ENCODE results near the gene KCNMA1.

The KCNMA1 gene

DNA sequence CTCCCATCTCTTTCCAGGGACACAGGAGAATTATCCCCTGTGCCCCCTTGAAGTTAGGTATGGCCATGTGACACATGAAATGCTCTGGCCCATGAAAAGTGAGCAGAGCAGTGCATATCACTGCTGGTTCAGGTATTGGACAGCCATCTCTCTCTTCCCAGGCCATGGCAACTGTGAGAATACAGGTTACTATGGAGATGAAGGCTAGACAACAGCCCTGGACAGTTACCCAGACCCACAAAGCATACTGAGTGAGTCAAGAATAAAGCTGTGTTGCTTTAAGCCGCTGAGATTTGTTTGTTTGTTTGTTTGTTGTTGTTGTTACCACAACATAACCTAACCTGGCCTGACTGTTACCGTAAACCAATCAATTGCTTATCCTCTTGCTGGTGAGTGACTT, 722.3 kb downstream of the KCNMA1 start:
- no peak overlapping the region for H3K4me3 ChIP-seq (ENCODE audit: low read depth, low read length)
- in situ Hi-C loops (cut with HindIII; ENCODE audit: low sequenced_read_pairs): no loop called here
- no peak for DNase-seq (ENCODE audit: low read depth, low spot score)
- TF ChIP-seq, protein P1, sequence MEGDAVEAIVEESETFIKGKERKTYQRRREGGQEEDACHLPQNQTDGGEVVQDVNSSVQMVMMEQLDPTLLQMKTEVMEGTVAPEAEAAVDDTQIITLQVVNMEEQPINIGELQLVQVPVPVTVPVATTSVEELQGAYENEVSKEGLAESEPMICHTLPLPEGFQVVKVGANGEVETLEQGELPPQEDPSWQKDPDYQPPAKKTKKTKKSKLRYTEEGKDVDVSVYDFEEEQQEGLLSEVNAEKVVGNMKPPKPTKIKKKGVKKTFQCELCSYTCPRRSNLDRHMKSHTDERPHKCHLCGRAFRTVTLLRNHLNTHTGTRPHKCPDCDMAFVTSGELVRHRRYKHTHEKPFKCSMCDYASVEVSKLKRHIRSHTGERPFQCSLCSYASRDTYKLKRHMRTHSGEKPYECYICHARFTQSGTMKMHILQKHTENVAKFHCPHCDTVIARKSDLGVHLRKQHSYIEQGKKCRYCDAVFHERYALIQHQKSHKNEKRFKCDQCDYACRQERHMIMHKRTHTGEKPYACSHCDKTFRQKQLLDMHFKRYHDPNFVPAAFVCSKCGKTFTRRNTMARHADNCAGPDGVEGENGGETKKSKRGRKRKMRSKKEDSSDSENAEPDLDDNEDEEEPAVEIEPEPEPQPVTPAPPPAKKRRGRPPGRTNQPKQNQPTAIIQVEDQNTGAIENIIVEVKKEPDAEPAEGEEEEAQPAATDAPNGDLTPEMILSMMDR (IDR thresholded peaks at IDR 0.05; ENCODE audit: low read depth, low read length): no peak

DNA sequence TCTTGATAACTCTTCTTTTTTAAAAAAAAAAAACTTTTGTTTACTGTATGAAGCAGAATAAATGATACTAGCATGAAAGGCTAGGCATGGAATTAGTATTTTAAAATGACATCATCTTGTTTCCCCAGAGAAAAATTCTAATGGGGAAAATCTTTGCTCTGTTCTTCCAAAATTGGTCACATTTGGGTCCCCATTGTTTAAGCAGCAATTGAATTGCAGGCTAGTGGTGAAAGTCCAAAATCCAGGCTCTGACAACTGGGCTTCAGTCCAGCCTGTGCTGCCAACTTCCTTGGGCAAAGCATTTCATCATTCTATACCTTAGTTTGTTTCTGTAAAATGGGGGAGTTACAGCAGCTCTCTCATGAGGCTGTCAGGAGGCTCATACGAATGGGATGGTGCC, 726.4 kb downstream of the KCNMA1 start:
- in situ Hi-C loops (cut with HindIII; ENCODE audit: low sequenced_read_pairs): no loop called here
- no peak for DNase-seq (ENCODE audit: low read depth, low spot score)
- TF ChIP-seq, protein P1 (IDR thresholded peaks at IDR 0.05; ENCODE audit: low read depth, low read length): no peak
- H3K4me3 ChIP-seq (ENCODE audit: low read depth, low read length): no peak overlapping the region

DNA sequence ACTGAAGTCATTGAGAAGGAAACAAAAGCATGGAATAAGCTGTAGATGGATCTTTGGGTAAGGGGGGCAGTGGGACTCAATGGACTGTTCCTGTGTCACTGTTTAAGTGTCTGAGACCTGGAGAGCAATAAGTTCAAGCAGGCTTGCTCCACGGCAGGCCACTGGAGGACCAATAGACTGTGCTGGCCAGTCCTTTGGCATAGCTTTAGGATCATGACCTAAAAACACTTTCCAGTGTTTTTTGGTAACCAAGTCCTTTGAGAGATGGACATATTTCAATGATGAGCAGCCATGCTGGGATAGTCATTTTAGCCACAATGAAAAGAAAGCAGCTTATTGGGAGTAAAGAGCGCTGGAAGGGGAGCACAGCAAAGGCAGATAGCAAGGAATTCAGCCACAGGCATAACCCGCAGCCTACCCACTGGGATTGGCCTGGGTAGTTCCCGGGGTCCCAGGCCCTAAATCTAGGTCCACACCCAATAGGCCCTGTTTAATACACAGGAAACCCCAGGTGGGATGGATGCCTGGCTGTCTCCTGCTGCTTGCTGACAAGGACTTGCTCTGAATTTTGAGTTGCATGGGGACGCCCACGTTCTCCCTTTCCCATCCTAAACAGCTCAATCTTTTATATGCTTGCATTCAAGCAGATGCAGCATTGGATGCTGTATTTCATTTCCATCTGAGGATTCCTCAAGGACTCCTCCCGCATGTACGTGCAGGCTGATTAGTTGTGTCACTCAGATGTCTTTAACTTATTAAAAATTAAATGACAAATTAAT, 727.2 kb downstream of the KCNMA1 start:
- no peak overlapping the region for H3K4me3 ChIP-seq (ENCODE audit: low read depth, low read length)
- TF ChIP-seq, protein P1 (IDR thresholded peaks at IDR 0.05; ENCODE audit: low read depth, low read length): no peak
- DNase-seq (ENCODE audit: low read depth, low spot score): no peak
- in situ Hi-C loops (cut with HindIII; ENCODE audit: low sequenced_read_pairs): no loop called here

DNA sequence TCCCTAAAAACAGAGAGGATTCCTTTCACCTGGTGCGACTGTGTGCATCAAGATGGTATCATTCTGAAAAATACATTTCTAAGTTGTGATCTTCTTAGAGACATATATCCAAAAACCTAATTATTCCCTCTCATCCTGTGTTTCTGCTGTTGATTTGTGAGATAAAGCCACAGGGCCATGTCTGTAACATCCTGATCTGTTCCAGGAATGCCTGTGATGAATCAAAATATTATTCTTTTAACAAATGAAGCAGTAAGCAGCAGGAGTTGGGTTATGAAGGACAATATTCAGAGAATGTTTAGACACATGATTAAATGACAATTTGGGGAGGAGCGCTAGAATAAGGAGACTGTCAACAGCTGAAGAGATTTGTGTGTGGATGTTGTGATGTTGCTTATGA, 731.4 kb downstream of the KCNMA1 start:
- DNase-seq (ENCODE audit: low read depth, low spot score): no peak
- in situ Hi-C loops (cut with HindIII; ENCODE audit: low sequenced_read_pairs): no loop called here
- TF ChIP-seq, protein P1 (IDR thresholded peaks at IDR 0.05; ENCODE audit: low read depth, low read length): no peak
- H3K4me3 ChIP-seq (ENCODE audit: low read depth, low read length): no peak overlapping the region

DNA sequence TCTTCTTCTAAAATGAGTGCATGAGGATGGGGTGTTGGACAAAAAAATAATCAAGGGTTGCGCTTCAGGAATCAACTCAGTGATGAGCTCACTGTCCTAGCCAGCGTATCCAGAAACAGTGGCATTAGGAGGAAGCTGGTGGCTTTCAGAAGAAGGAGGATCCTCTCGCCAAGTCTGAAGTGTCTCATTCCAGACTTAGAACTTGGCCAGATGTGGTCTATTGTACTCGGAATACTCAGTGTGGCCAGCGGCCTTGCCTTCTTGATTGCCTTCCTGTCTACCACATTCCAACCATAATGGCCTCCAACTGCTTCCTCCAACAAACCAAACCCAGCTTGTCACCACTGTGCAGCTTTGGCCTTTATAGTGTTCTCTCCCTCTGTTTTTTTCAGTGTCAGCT, 732.4 kb downstream of the KCNMA1 start:
- TF ChIP-seq, protein P1 (IDR thresholded peaks at IDR 0.05; ENCODE audit: low read depth, low read length): no peak
- DNase-seq (ENCODE audit: low read depth, low spot score): no peak
- H3K4me3 ChIP-seq (ENCODE audit: low read depth, low read length): no peak overlapping the region
- in situ Hi-C loops (cut with HindIII; ENCODE audit: low sequenced_read_pairs): no loop called here

DNA sequence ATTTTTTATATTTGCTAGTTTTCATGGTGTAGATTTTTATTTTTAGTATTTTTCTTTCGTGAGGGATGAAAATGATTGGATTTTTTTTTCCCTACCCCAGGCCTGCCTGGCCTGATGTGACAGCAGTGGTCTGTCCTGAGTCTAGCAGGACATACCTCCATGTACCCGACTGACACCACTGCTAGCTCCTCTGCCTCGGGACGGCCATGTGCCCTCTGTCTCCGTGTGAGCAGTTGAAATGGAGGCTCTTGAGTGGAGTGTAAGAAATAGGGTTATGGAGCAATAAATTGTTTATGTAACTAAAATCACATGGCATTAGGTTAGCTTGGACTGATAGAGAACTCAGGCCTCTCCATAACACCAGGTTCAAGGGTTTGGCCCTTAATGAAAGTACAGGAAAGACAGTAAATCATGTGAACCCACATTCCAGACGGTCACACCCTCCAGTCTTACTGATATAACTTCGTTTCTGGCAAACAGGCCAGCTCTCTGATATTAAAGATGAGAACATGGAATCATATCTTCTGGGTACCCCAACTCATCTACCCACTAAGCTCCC, 734.1 kb downstream of the KCNMA1 start:
- no peak for DNase-seq (ENCODE audit: low read depth, low spot score)
- TF ChIP-seq, protein P1 (IDR thresholded peaks at IDR 0.05; ENCODE audit: low read depth, low read length): no peak
- in situ Hi-C loops (cut with HindIII; ENCODE audit: low sequenced_read_pairs): no loop called here
- no peak overlapping the region for H3K4me3 ChIP-seq (ENCODE audit: low read depth, low read length)
